Astrocyte of the cerebellum (primary cell): ENCODE measurements around the gene RAPSN.

Source experiments
- DNase-seq: peaks from one replicate; pipeline ENCODE4 v3.0.0-alpha.2; 2011; ENCODE audit warnings: low read depth
- H3K4me3 ChIP-seq: 2 replicates; pipeline ENCODE4 v1.5.1; 2011; ENCODE audit warnings: mild to moderate bottlenecking, low read depth, low read length, moderate library complexity
- CTCF ChIP-seq: IDR thresholded peaks from 2 replicates; pipeline ENCODE4 v1.5.1; 2012; ENCODE audit warnings: low read length, low read depth, moderate library complexity, mild to moderate bottlenecking; ENCODE audit errors: missing control alignments
- in situ Hi-C: cut with HindIII; loops from 2 replicates; pipeline ENCODE4 v1.10.0; 2017; ENCODE audit warnings: low sequenced_read_pairs

RAPSN gene

GRCh38 chr11:47467357-47467756 is 18.4 kb upstream of the RAPSN start:
- H3K4me3 ChIP-seq = no peak overlapping the region
- in situ Hi-C loops = no loop called here
- no peak for DNase-seq
- no peak for TF ChIP-seq CTCF

- no peak for TF ChIP-seq CTCF
- H3K4me3 ChIP-seq = no peak overlapping the region
- in situ Hi-C loops = no loop called here
- DNase-seq = peak; percentile 67
Measured at GRCh38 chr11:47466701-47467250, 17.8 kb upstream of the RAPSN start.

DNA sequence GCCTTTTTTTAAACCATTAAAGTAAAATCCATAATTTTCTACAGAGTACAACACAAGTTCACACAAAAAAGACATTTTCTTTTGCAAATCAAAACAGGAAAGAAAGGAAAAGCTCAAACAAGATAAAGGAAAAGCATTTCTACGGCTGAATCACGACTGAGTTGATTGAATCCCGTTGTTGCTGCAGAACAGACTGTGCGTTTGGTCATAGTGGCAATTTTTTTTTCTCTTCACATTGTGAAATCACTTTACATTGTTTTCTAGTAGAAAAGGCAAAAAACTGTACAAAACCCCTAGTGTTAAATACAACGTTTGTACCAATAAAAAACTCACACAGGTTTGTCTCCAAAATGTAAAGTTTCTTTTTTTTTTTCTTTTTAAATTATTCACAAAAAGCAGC is 17.3 kb upstream of the RAPSN start:
- no peak for DNase-seq
- no peak overlapping the region for H3K4me3 ChIP-seq
- in situ Hi-C loops = no loop called here
- TF ChIP-seq CTCF = no peak

GRCh38 chr11:47464483-47464882 is 15.5 kb upstream of the RAPSN start:
- no peak for TF ChIP-seq CTCF
- no peak for DNase-seq
- no peak overlapping the region for H3K4me3 ChIP-seq
- in situ Hi-C loops = no loop called here

DNA sequence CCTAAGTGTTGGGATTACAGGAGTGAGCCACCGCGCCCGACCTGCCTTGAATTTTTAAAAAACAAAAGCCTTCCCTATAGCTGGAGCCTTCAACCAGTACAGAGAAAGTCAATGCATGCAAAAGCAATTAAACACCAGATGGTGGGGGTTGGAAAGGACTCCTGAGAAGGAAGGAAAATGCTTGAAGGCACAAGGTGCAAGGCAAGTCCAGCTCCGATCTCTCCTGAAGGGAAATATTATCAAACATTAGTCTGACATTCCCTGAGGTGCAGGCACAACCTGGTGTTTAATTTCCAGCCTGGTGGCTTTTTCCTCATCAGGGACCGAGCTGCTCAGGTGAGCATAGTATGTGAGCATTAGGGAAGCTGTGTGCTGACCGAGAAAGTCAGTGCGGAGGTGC is 12.9 kb upstream of the RAPSN start:
- TF ChIP-seq CTCF = no peak
- DNase-seq = no peak
- in situ Hi-C loops = no loop called here
- H3K4me3 ChIP-seq = no peak overlapping the region

DNA sequence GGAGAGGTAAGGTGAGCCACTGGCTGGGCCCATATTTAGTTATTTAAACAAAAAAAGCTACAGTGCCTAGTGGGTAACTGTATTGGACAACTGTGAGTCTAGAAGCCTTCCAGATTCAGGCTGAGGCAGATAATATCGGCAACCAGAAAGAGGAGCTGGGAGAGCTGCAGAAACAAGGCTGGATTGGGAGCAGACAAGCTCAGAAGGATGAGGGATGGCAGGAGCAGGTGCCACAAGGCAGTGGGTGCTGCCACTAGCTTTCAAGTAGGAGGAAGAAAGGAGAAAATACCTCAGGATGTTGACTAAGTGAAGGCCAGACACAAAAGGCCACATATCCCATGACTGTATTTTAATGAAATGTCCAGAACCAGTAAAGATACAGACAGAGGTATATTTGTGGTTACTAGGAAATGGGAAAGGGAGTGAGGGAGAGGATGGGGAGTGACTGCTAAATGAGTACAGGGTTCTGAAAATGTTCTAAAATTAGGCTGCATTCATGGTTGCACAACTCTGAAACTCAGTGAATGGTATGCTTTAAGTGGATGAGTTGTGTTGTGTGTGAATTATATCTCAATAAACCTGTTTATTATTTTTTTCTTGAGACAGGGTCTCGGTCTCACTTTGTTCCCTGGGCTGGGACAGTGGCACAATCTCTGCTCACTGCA is 11.8 kb upstream of the RAPSN start:
- in situ Hi-C loops = no loop called here
- no peak for DNase-seq
- H3K4me3 ChIP-seq = no peak overlapping the region
- TF ChIP-seq CTCF = no peak
